ENCODE results near the gene LANCL1. TPM values are rescaled to one million over a fixed set of nuclear protein-coding genes. Genes with fewer than 3 reads are reported as not detected.

Gene LANCL1
- total RNA-seq, 1 experiment from 2014 or later, result 49.9 TPM

GRCh38 chr2:210522399-210522798, 45.8 kb upstream of the LANCL1 start:
- H3K9me3 ChIP-seq (ENCODE audit: control insufficient read depth, low read depth, low read length), result no peaks in the 10 kb centered on the region
- no peak for TF ChIP-seq CTCF (conservative IDR thresholded peaks at IDR 0.05)

More at GRCh38 chr2:210522399-210522798, 45.8 kb upstream of the LANCL1 start:
- Histone ChIP-seq H3K4ac (ENCODE audit: low read depth, low read length) (no peak overlapping the region), H2AFZ (ENCODE audit: low read length) (no peak overlapping the region), H3K23ac (ENCODE audit: insufficient read length, low read depth, low read length) (no peak overlapping the region), H4K8ac (replicated peaks; ENCODE audit: insufficient read length, low read depth, low read length) (no peak overlapping the region), H2BK20ac (ENCODE audit: low read depth, low read length, poor library complexity, severe bottlenecking) (no peak overlapping the region), H2BK5ac (ENCODE audit: insufficient read length, low read length) (no peak overlapping the region), H3K79me1 (ENCODE audit: insufficient read depth, low read depth, low read length, poor library complexity, severe bottlenecking) (no peaks in the 10 kb centered on the region), H4K91ac (ENCODE audit: insufficient read length, low read depth, low read length) (no peak overlapping the region), H4K5ac (ENCODE audit: insufficient read length, low read depth, low read length) (no peak overlapping the region), H3K27me3 (ENCODE audit: insufficient read depth, low read length) (no peaks in the 10 kb centered on the region), H3K4me2 (ENCODE audit: insufficient read depth, insufficient read length, low read length) (no peak overlapping the region), H2BK15ac (ENCODE audit: low read depth, low read length) (no peak overlapping the region), H3K4me1 (ENCODE audit: insufficient read depth, low read length) (no peaks in the 10 kb centered on the region), H3K18ac (ENCODE audit: insufficient read length, low read depth, low read length) (no peak overlapping the region), H3T11ph (ENCODE audit: low read length) (no peak overlapping the region), H3K56ac (ENCODE audit: insufficient read length, low read depth, low read length) (no peak overlapping the region), H2AK5ac (ENCODE audit: insufficient read length, low read length) (no peak overlapping the region), H3K9ac (ENCODE audit: extremely low read depth, insufficient read length, low read length) (no peak overlapping the region), H2BK120ac (ENCODE audit: low read depth, low read length, poor library complexity, severe bottlenecking) (no peak overlapping the region), H3K14ac (ENCODE audit: insufficient read depth, low read length) (no peak overlapping the region), H3K27ac (ENCODE audit: insufficient read length, low read depth, low read length) (no peak overlapping the region), H2BK12ac (ENCODE audit: insufficient read length, low read depth, low read length) (no peak overlapping the region), H4K20me1 (ENCODE audit: control insufficient read depth, insufficient read depth, insufficient read length) (no peaks in the 10 kb centered on the region), H3K79me2 (ENCODE audit: insufficient read depth, low read length) (no peaks in the 10 kb centered on the region), H3K23me2 (ENCODE audit: insufficient read length, low read depth, low read length, poor library complexity, severe bottlenecking) (no peaks in the 10 kb centered on the region)
- DNase-seq, result no peak
- H3K4me1 Mint-ChIP-seq, result peaks cover 4 to 13% of the 10 kb centered on the region in 2 experiments
- H3K27me3 Mint-ChIP-seq (ENCODE audit: low read depth), result no peaks in the 10 kb centered on the region
- H3K36me3 Mint-ChIP-seq (ENCODE audit: insufficient read depth in 1 of 3, low read depth in 3 of 3), result peaks cover 0 to 5% (median 0%) of the 10 kb centered on the region in 3 experiments; a peak in 2 of 7 replicates
- no peaks in the 10 kb centered on the region for H3K9me3 Mint-ChIP-seq
- no peak overlapping the region for H3K4me3 Mint-ChIP-seq
- H3K27ac Mint-ChIP-seq, result no peak overlapping the region

Measured in H9 (cell line).